Gastrocnemius medialis (tissue), 4 donors: Measurements from ENCODE around the gene AASDH.

Experiments used
- POLR2A ChIP-seq, 2 donors: fragments of 450-650 bp; IDR thresholded peaks; one replicate each; pipeline ENCODE4 v1.6.1; 2017; ENCODE audit warnings: antibody characterized with exemption in 2 of 2, mild to moderate bottlenecking in 2 of 2, moderate library complexity in 2 of 2
- TF ChIP-seq, protein P1 (sequence below), 5 experiments: fragments of 450-650 bp in 3 of 5; fragments of 200-600 bp in 2 of 5; sonication (generic) in 2 of 5; IDR thresholded peaks in 4 of 5; conservative IDR thresholded peaks in 1 of 5; 1 replicate in 4 of 5; 2 replicates in 1 of 5; pipeline ENCODE4 v1.5.1; 2016 to 2019; ENCODE audit warnings: antibody characterized with exemption in 5 of 5, mild to moderate bottlenecking in 3 of 5, moderate library complexity in 3 of 5

DNA sequence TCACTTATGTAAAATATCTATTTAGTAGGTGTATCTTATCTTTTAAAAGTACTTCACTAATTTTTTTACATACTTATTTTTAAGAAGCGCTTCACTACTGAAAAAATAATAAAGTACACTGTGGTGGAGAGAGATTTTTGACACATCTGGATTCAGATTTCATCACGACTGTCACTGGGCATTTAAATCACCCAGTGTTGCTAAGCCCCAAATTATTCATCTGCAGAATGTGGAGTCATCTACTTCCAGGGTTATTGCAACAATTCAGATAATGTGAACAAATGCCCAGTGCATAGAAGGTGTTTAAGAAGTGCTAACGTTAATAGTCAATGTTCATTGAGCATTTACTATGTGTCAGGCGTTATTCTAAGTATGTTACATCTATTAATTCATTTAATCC lies 41.8 kb downstream of the AASDH start:
- TF ChIP-seq, protein P1, sequence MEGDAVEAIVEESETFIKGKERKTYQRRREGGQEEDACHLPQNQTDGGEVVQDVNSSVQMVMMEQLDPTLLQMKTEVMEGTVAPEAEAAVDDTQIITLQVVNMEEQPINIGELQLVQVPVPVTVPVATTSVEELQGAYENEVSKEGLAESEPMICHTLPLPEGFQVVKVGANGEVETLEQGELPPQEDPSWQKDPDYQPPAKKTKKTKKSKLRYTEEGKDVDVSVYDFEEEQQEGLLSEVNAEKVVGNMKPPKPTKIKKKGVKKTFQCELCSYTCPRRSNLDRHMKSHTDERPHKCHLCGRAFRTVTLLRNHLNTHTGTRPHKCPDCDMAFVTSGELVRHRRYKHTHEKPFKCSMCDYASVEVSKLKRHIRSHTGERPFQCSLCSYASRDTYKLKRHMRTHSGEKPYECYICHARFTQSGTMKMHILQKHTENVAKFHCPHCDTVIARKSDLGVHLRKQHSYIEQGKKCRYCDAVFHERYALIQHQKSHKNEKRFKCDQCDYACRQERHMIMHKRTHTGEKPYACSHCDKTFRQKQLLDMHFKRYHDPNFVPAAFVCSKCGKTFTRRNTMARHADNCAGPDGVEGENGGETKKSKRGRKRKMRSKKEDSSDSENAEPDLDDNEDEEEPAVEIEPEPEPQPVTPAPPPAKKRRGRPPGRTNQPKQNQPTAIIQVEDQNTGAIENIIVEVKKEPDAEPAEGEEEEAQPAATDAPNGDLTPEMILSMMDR (IDR thresholded peaks at IDR 0.05 in 4 of 5, conservative IDR thresholded peaks at IDR 0.05 in 1 of 5) = no peak
- no peak for TF ChIP-seq POLR2A (IDR thresholded peaks at IDR 0.05)
